DMS 273 treated with DMSO at 0.1 percent for 48 hours (cell line): Measurements from ENCODE around the gene POTEB.
"Not testable (repeated sequence)": the region's sequence is repeated elsewhere in the genome, so short reads cannot be mapped to it uniquely, and the experiment has no call there.

Source experiments
- DNase-seq: peaks from one replicate; lab custom pipeline; 2025; lab: John Stamatoyannopoulos, UW

POTEB gene

DNA sequence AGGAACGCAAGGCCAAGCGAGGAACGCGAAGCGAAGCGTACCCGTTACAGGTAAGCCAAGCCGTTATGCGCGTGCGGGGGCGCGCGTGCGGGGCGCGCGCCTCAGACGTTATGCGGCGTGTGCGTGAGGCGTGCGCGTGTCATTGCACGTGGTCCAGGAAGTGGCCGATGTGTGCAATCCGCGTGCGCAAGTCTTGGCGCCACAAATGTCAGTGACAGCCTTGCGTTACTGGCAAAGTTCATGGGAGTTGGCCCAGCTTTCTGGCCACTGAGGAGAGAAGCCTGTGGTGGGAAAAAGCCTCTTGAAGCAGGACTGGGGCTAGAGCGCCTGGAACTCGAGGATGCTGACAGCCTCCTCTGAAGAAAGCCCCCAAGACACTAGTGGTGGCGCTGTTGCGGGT is at the start of gene POTEB:
POTEB (minus strand) TSS at position 101 of the 400 bp plus-strand sequence. CDS start 489 bp downstream, outside the sequence.
- not testable (repeated sequence) for DNase-seq

DNA sequence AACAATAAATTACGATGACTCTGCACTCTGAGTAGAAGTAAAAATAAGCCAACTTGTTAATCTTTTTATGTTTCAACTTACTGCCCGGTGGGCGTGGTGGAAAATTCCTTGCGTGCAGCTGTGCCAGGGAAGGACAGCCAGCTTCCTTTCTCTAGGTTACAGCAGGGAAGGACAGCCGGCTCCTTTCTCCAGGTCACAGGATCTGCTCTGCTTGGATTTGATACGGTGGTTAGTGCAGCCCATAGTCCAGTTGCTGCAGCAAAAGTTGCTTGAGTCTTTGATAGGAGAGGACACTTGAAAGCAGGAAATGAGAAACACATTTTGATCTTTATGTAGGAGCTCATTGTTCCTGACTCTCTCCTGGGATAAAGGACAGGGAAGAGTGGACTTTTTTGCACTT is 13.4 kb upstream of the POTEB start:
- DNase-seq, result not testable (repeated sequence)

DNA sequence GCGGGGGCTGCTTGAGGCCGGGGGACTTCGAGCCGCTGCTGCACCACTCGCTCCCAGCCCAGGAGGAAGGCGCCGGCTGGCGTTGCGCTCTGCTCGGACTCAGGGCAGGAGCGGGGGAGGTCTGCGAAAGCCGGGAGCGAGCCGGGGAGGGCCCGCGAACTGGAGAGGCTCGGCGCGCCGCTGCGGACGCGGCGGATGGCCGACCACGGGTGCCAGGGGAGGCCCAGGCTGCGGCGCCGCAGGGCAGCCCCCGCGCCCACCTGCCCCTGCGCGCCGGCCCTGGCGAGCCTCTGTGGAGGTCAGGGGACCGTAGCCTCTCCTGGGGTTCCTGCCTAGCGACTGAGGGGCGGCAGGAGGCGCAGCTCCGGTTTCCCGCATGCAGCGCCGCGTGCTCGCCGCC is 12.0 kb upstream of the POTEB start:
- DNase-seq, result not testable (repeated sequence)

DNA sequence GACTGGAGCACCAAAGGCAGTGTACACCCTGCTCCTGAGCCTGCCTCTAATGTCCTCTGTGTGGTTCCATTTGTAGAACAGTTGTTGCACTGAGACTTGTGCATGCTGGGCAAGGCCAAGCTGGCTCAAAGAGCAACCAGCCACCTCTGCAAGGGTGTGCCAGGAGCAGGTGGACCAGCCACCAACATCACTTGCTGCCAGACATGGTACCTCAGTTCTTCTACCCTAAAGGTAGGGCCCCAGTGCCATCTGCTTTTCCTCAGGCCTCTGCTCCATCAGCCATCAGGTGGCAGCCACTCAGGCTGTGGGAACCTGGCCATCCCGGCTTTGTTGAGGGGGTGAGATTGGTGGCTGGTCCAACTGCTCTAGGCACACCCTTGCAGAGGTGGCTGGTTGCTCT is 38.7 kb downstream of the POTEB start:
- DNase-seq, result not testable (repeated sequence)
